GM10266 (cell line): ENCODE measurements around the gene KCNB1.
"Not testable (repeated sequence)": the region's sequence is repeated elsewhere in the genome, so short reads cannot be mapped to it uniquely, and the experiment has no call there.

Experiments
- DNase-seq: peaks from one replicate; pipeline ENCODE4 v3.0.0; 2012; ENCODE audit errors: extremely low spot score
- CTCF ChIP-seq: IDR thresholded peaks from 2 replicates; pipeline ENCODE4 v1.5.1; 2012; ENCODE audit warnings: mild to moderate bottlenecking, low read depth; ENCODE audit not compliant: control insufficient read depth, insufficient read depth; ENCODE audit errors: missing control alignments

KCNB1 gene

GRCh38 chr20:49412953-49413352 lies 69.5 kb downstream of the KCNB1 start:
- TF ChIP-seq CTCF = no peak
- DNase-seq = no peak

DNA sequence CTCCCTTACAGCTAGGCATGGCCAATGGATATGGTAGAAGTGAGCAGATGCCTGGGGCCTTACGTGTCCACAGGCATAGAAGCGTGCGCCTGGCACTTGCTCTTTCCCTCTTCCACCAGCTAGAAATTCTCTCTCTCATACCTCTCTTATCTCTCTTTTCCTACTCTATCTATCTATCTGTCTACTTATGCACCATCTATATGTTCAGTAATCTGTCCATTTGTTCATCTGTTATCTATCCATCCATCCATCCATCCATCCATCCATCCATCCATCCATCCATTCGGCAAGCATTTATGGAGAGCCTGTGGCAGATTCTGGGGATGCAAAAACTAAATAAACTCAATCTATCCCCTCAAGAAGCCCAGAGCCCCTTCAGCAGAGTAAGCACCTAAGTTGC lies 70.2 kb downstream of the KCNB1 start:
- no peak for TF ChIP-seq CTCF

GRCh38 chr20:49411221-49411925 lies 71.1 kb downstream of the KCNB1 start:
- no peak for TF ChIP-seq CTCF
- DNase-seq = no peak

More for the DNA sequence above, 70.2 kb downstream of the KCNB1 start:
- DNase-seq = no peak

DNA sequence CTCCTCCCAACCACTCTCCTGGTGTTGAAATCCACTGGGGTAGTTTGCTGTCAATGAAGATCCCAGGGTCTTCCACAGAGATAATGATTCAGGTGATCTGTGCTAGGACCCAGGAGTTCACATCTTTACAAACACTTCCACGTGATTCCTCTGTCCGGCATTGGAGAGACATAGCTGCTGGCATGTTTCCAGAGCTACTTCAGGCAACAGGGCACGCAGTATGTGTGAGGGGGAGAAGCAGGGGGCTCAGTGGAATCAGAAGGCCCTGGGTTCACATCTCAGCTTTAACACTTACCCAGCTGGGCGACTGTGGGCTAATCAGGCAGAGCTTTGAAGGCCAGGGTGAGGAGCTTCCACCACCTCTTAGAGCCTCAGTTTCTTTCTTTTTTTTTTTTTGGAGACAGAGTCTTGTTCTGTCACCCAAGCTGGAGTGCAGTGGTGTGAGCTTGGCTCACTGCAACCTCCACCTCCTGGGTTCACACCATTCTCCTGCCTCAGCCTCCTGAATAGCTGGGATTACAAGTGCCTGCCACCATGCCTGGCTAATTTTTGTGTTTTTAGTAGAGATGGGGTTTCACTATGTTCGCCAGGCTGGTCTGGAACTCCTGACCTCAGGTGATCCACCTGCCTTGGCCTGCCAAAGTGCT lies 72.4 kb downstream of the KCNB1 start:
- not testable (repeated sequence) for DNase-seq

GRCh38 chr20:49409302-49409974 lies 73.0 kb downstream of the KCNB1 start:
- DNase-seq = no peak

GRCh38 chr20:49408509-49409104 lies 73.9 kb downstream of the KCNB1 start:
- TF ChIP-seq CTCF = no peak
- no peak for DNase-seq

More at GRCh38 chr20:49409302-49409974, 73.0 kb downstream of the KCNB1 start:
- no peak for TF ChIP-seq CTCF

DNA sequence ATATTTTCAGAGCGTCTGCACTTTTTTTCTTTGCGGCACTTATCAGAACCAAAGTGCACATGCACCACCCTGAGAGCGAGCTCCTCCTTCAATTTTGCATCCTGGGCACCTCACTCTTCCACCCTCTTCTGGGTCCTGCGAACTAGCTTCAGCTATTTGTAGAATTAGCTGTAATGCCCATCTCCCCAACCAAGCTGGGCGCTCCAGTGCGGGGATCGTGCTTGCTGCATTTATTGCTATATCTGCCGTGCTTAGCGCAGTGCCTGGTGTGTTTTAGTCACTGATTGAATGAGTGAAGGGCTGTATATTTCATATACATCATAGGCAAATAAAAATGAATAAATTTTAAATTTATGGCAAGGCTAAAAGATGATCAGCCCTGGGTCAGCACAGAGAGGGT lies 75.8 kb downstream of the KCNB1 start:
- no peak for TF ChIP-seq CTCF
- DNase-seq = no peak
